Measurements from ENCODE around the gene TMEM63A.
"Not testable (repeated sequence)": the region's sequence is repeated elsewhere in the genome, so short reads cannot be mapped to it uniquely, and the experiment has no call there.

TMEM63A gene

DNA sequence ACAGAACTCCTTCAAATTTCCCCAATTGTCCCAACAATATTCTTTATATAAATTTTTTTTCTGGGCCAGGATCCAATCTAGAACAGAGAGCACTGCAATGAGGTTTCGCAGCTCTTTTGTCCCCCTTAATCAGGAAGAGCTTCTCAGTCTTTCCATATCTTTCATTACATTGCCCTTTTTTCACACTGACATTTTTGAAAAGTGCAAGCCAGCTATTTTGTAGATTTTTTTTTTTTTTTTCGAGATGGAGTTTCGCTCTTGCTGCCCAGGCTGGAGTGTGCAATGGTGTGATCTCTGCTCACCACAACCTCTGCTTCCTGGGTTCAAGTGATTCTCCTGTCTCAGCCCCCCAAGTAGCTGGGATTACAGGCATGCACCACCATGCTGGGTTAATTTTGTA is 75.4 kb downstream of the TMEM63A start:
- not testable (repeated sequence) for H3K9me3 ChIP-seq (ENCODE audit: control insufficient read depth in 2 of 2, low read length in 2 of 2); H3K36me3 ChIP-seq (ENCODE audit: control insufficient read depth in 2 of 2, insufficient read depth in 2 of 2, low read length in 2 of 2); H3K27me3 ChIP-seq (ENCODE audit: control insufficient read depth in 2 of 2, insufficient read depth in 2 of 2, low read length in 2 of 2); H3K27ac ChIP-seq (ENCODE audit: low read depth in 2 of 2, low read length in 2 of 2); H3K4me1 ChIP-seq (ENCODE audit: control insufficient read depth in 2 of 2, insufficient read depth in 2 of 2, low read length in 2 of 2); H3K9ac ChIP-seq (ENCODE audit: low read depth in 1 of 2, low read length in 2 of 2); H3K4me3 ChIP-seq (ENCODE audit: low read length in 2 of 2)

DNA sequence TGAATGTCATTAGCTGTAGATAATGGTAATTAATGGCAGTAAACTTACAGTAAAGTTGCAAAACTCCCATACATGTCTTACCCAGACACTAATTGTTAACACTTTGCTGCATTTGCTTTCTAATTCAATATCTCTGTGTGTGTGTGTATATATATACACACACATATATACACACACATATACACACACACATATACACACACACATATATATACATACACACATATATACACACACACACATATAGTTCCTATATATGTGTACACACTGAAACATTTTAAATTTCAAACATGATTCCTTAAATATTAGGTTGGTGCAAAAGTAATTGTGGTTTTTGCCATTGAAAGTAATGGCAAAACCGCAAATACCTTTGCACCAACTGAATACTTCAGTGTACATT is 75.9 kb downstream of the TMEM63A start:
- H3K27me3 ChIP-seq (ENCODE audit: control insufficient read depth in 2 of 2, insufficient read depth in 2 of 2, low read length in 2 of 2): no peaks in the 10 kb centered on the region
- H3K4me1 ChIP-seq (ENCODE audit: control insufficient read depth in 2 of 2, insufficient read depth in 2 of 2, low read length in 2 of 2): peaks cover 5% of the 10 kb centered on the region in 2 donors
- H3K27ac ChIP-seq (ENCODE audit: low read depth in 2 of 2, low read length in 2 of 2): no peak overlapping the region
- no peaks in the 10 kb centered on the region for H3K9me3 ChIP-seq (ENCODE audit: control insufficient read depth in 2 of 2, low read length in 2 of 2)
- H3K4me3 ChIP-seq (ENCODE audit: low read length in 2 of 2): no peak overlapping the region
- no peaks in the 10 kb centered on the region for H3K36me3 ChIP-seq (ENCODE audit: control insufficient read depth in 2 of 2, insufficient read depth in 2 of 2, low read length in 2 of 2)
- H3K9ac ChIP-seq (ENCODE audit: low read depth in 1 of 2, low read length in 2 of 2): no peak overlapping the region

GRCh38 chr1:225801146-225801545 is 81.0 kb downstream of the TMEM63A start:
- H3K36me3 ChIP-seq (ENCODE audit: control insufficient read depth in 2 of 2, insufficient read depth in 2 of 2, low read length in 2 of 2); H3K27me3 ChIP-seq (ENCODE audit: control insufficient read depth in 2 of 2, insufficient read depth in 2 of 2, low read length in 2 of 2); H3K4me1 ChIP-seq (ENCODE audit: control insufficient read depth in 2 of 2, insufficient read depth in 2 of 2, low read length in 2 of 2); H3K4me3 ChIP-seq (ENCODE audit: low read length in 2 of 2); H3K9me3 ChIP-seq (ENCODE audit: control insufficient read depth in 2 of 2, low read length in 2 of 2); H3K9ac ChIP-seq (ENCODE audit: low read depth in 1 of 2, low read length in 2 of 2); H3K27ac ChIP-seq (ENCODE audit: low read depth in 2 of 2, low read length in 2 of 2): not testable (repeated sequence)

DNA sequence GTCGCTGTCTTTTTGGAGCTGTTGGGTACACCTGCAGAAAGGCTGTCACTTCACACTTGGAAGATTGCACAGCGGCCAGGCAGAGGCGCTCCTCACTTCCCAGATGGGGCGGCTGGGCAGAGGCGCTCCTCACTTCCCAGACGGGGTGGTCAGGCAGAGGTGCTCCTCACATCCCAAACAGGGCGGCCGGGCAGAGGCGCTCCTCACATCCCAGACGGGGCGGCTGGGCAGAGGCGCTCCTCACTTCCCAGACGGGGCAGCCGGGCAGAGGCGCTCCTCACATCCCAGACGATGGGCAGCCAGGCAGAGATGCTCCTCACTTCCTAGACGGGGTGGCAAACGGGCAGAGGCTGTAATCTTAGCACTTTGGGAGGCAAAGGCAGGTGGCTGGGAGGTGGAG is 86.1 kb downstream of the TMEM63A start:
- H3K4me3 ChIP-seq (ENCODE audit: low read length in 2 of 2); H3K9ac ChIP-seq (ENCODE audit: low read depth in 1 of 2, low read length in 2 of 2); H3K27ac ChIP-seq (ENCODE audit: low read depth in 2 of 2, low read length in 2 of 2); H3K9me3 ChIP-seq (ENCODE audit: control insufficient read depth in 2 of 2, low read length in 2 of 2); H3K4me1 ChIP-seq (ENCODE audit: control insufficient read depth in 2 of 2, insufficient read depth in 2 of 2, low read length in 2 of 2); H3K27me3 ChIP-seq (ENCODE audit: control insufficient read depth in 2 of 2, insufficient read depth in 2 of 2, low read length in 2 of 2): not testable (repeated sequence)
- H3K36me3 ChIP-seq (ENCODE audit: control insufficient read depth in 2 of 2, insufficient read depth in 2 of 2, low read length in 2 of 2): peaks cover 4 to 12% of the 10 kb centered on the region in 2 donors

Measured in mucosa of rectum (tissue), 2 donors.